ENCODE data around the gene MMD.
"Not testable (repeated sequence)": the region's sequence is repeated elsewhere in the genome, so short reads cannot be mapped to it uniquely, and the experiment has no call there.

MMD gene

GRCh38 chr17:55434721-55435120 is 13.1 kb upstream of the MMD start:
- Histone ChIP-seq H3K4me3 (replicated peaks; ENCODE audit: insufficient read depth, low read length) (no peak overlapping the region), H3K27me3 (ENCODE audit: insufficient read depth, poor library complexity, severe bottlenecking) (no peaks in the 10 kb centered on the region), H3K27ac (replicated peaks) (no peak overlapping the region)
- no peak for TF ChIP-seq POLR2AphosphoS5 (IDR thresholded peaks at IDR 0.05; ENCODE audit: low read depth)
- no peak for DNase-seq (ENCODE audit: low read depth in 1 of 2, low spot score in 1 of 2)

- Histone ChIP-seq H3K27me3 (ENCODE audit: insufficient read depth, poor library complexity, severe bottlenecking) (no peaks in the 10 kb centered on the region), H3K4me3 (replicated peaks; ENCODE audit: insufficient read depth, low read length) (no peak overlapping the region), H3K27ac (replicated peaks) (no peak overlapping the region)
- no peak for TF ChIP-seq SPI1 (IDR thresholded peaks at IDR 0.05; ENCODE audit: borderline replicate concordance, low read depth)
- no peak for TF ChIP-seq REST (IDR thresholded peaks at IDR 0.05; ENCODE audit: insufficient replicate concordance, low read depth)
- no peak for TF ChIP-seq POLR2AphosphoS5 (IDR thresholded peaks at IDR 0.05; ENCODE audit: low read depth)
- TF ChIP-seq CTCF (IDR thresholded peaks at IDR 0.05; ENCODE audit: insufficient read depth, low read length) = no peak
- no peak for DNase-seq (ENCODE audit: low read depth in 1 of 2, low spot score in 1 of 2)
Measured at GRCh38 chr17:55433629-55434422, 12.2 kb upstream of the MMD start.

- DNase-seq (ENCODE audit: low read depth in 1 of 2, low spot score in 1 of 2) = no peak
- Histone ChIP-seq H3K27ac (replicated peaks) (no peak overlapping the region), H3K27me3 (ENCODE audit: insufficient read depth, poor library complexity, severe bottlenecking) (no peaks in the 10 kb centered on the region), H3K4me3 (replicated peaks; ENCODE audit: insufficient read depth, low read length) (no peak overlapping the region)
- TF ChIP-seq POLR2AphosphoS5 (IDR thresholded peaks at IDR 0.05; ENCODE audit: low read depth) (no peak), CTCF (IDR thresholded peaks at IDR 0.05; ENCODE audit: insufficient read depth, low read length) (no peak), REST (IDR thresholded peaks at IDR 0.05; ENCODE audit: insufficient replicate concordance, low read depth) (no peak), GABPA (IDR thresholded peaks at IDR 0.05; ENCODE audit: low read depth) (no peak), SPI1 (IDR thresholded peaks at IDR 0.05; ENCODE audit: borderline replicate concordance, low read depth) (no peak)
Measured at GRCh38 chr17:55433029-55433628, 11.5 kb upstream of the MMD start.

GRCh38 chr17:55432358-55433028 is 10.9 kb upstream of the MMD start:
- no peak overlapping the region for H3K4me3 ChIP-seq (replicated peaks; ENCODE audit: insufficient read depth, low read length)
- TF ChIP-seq REST (IDR thresholded peaks at IDR 0.05; ENCODE audit: insufficient replicate concordance, low read depth) = no peak
- no peak for TF ChIP-seq POLR2AphosphoS5 (IDR thresholded peaks at IDR 0.05; ENCODE audit: low read depth)
- TF ChIP-seq GABPA (IDR thresholded peaks at IDR 0.05; ENCODE audit: low read depth) = no peak
- TF ChIP-seq SPI1 (IDR thresholded peaks at IDR 0.05; ENCODE audit: borderline replicate concordance, low read depth) = no peak
- no peak for TF ChIP-seq CTCF (IDR thresholded peaks at IDR 0.05; ENCODE audit: insufficient read depth, low read length)
- no peak for DNase-seq (ENCODE audit: low read depth in 1 of 2, low spot score in 1 of 2)
- H3K27ac ChIP-seq (replicated peaks) = no peak overlapping the region
- H3K27me3 ChIP-seq (ENCODE audit: insufficient read depth, poor library complexity, severe bottlenecking) = no peaks in the 10 kb centered on the region

- not testable (repeated sequence) for H3K27ac ChIP-seq (replicated peaks); H3K4me3 ChIP-seq (replicated peaks; ENCODE audit: insufficient read depth, low read length); H3K27me3 ChIP-seq (ENCODE audit: insufficient read depth, poor library complexity, severe bottlenecking); DNase-seq (ENCODE audit: low read depth in 1 of 2, low spot score in 1 of 2)
Measured at GRCh38 chr17:55431914-55432313, 10.3 kb upstream of the MMD start.

All from HL-60 (cell line).